Right forelimb (tissue), 1 donor: Measurements from ENCODE around the gene SORCS2.
A peak's percentile ranks its signal among the peaks of the same experiment; 100 is the strongest.
"Not testable (repeated sequence)": the region's sequence is repeated elsewhere in the genome, so short reads cannot be mapped to it uniquely, and the experiment has no call there.

ENCODE experiments used
- DNase-seq: peaks from one replicate; pipeline ENCODE4 v3.0.0-alpha.2; 2018

The SORCS2 gene

GRCh38 chr4:7571701-7572100 is 379.4 kb downstream of the SORCS2 start:
- DNase-seq, result no peak

GRCh38 chr4:7572894-7573293 is 380.6 kb downstream of the SORCS2 start:
- no peak for DNase-seq

GRCh38 chr4:7573576-7574091 is 381.3 kb downstream of the SORCS2 start:
- DNase-seq, result no peak

- no peak for DNase-seq
Measured at GRCh38 chr4:7574287-7575014, 382.1 kb downstream of the SORCS2 start.

GRCh38 chr4:7575426-7575825 is 383.1 kb downstream of the SORCS2 start:
- DNase-seq, result no peak

- DNase-seq, result not testable (repeated sequence)
Measured at GRCh38 chr4:7577361-7578039, 385.2 kb downstream of the SORCS2 start.

GRCh38 chr4:7581477-7581876 is 389.1 kb downstream of the SORCS2 start:
- peak; percentile 73 for DNase-seq

- no peak for DNase-seq
Measured at GRCh38 chr4:7582313-7583097, 390.2 kb downstream of the SORCS2 start.

- no peak for DNase-seq
Measured at GRCh38 chr4:7584098-7584497, 391.8 kb downstream of the SORCS2 start.

GRCh38 chr4:7584606-7585159 is 392.3 kb downstream of the SORCS2 start:
- DNase-seq, result no peak

- no peak for DNase-seq
Measured at GRCh38 chr4:7585768-7586167, 393.4 kb downstream of the SORCS2 start.

- no peak for DNase-seq
Measured at GRCh38 chr4:7587433-7588405, 395.4 kb downstream of the SORCS2 start.

- no peak for DNase-seq
Measured at GRCh38 chr4:7590189-7590588, 397.9 kb downstream of the SORCS2 start.

GRCh38 chr4:7590899-7591298 is 398.6 kb downstream of the SORCS2 start:
- DNase-seq, result no peak

- no peak for DNase-seq
Measured at GRCh38 chr4:7591409-7592053, 399.2 kb downstream of the SORCS2 start.

- no peak for DNase-seq
Measured at GRCh38 chr4:7593646-7594412, 401.5 kb downstream of the SORCS2 start.

GRCh38 chr4:7595934-7596461 is 403.7 kb downstream of the SORCS2 start:
- DNase-seq, result no peak

GRCh38 chr4:7596918-7597606 is 404.7 kb downstream of the SORCS2 start:
- DNase-seq, result no peak

GRCh38 chr4:7598939-7599790 is 406.8 kb downstream of the SORCS2 start:
- no peak for DNase-seq
